Endothelial cell of hepatic sinusoid (primary cell): ENCODE measurements around the gene MYBPC1.

Experiments used
- in situ Hi-C: cut with HindIII; loops from 2 replicates; pipeline ENCODE4 v1.10.0; 2017; ENCODE audit warnings: low sequenced_read_pairs

The MYBPC1 gene

GRCh38 chr12:101598483-101598882 lies 3.7 kb downstream of the MYBPC1 start:
- in situ Hi-C loops, result no loop called here

- in situ Hi-C loops, result no loop called here
Observed at GRCh38 chr12:101599311-101599710, 4.5 kb downstream of the MYBPC1 start.

- in situ Hi-C loops, result no loop called here
Observed at GRCh38 chr12:101599771-101600484, 5.2 kb downstream of the MYBPC1 start.

- in situ Hi-C loops, result no loop called here
Observed at GRCh38 chr12:101604132-101604531, 9.4 kb downstream of the MYBPC1 start.

GRCh38 chr12:101607894-101608293 lies 13.1 kb downstream of the MYBPC1 start:
- in situ Hi-C loops, result no loop called here

GRCh38 chr12:101608301-101609133 lies 13.7 kb downstream of the MYBPC1 start:
- in situ Hi-C loops, result no loop called here

- in situ Hi-C loops, result no loop called here
Observed at GRCh38 chr12:101609198-101609597, 14.4 kb downstream of the MYBPC1 start.

- in situ Hi-C loops, result no loop called here
Observed at GRCh38 chr12:101612160-101612916, 17.6 kb downstream of the MYBPC1 start.

GRCh38 chr12:101616027-101616494 lies 21.3 kb downstream of the MYBPC1 start:
- in situ Hi-C loops, result no loop called here

- in situ Hi-C loops, result no loop called here
Observed at GRCh38 chr12:101619026-101619786, 24.4 kb downstream of the MYBPC1 start.

GRCh38 chr12:101619858-101620761 lies 25.3 kb downstream of the MYBPC1 start:
- in situ Hi-C loops, result no loop called here

- in situ Hi-C loops, result no loop called here
Observed at GRCh38 chr12:101620762-101621133, 26.0 kb downstream of the MYBPC1 start.

- in situ Hi-C loops, result no loop called here
Observed at GRCh38 chr12:101628676-101629075, 33.9 kb downstream of the MYBPC1 start.

GRCh38 chr12:101634724-101635123 lies 40.0 kb downstream of the MYBPC1 start:
- in situ Hi-C loops, result no loop called here

- in situ Hi-C loops, result no loop called here
Observed at GRCh38 chr12:101637936-101638335, 43.2 kb downstream of the MYBPC1 start.

GRCh38 chr12:101642115-101643067 lies 47.6 kb downstream of the MYBPC1 start:
- in situ Hi-C loops, result no loop called here

- in situ Hi-C loops, result no loop called here
Observed at GRCh38 chr12:101647711-101648110, 52.9 kb downstream of the MYBPC1 start.

GRCh38 chr12:101648195-101648594 lies 53.4 kb downstream of the MYBPC1 start:
- in situ Hi-C loops, result no loop called here
